Measurements from ENCODE around the gene ARID5B. TPM values are rescaled to one million over a fixed set of nuclear protein-coding genes. Genes with fewer than 3 reads are reported as not detected.

ARID5B gene
- polyA plus RNA-seq, 3 donors = 48.6 to 56.9 (median 53.0) TPM

DNA sequence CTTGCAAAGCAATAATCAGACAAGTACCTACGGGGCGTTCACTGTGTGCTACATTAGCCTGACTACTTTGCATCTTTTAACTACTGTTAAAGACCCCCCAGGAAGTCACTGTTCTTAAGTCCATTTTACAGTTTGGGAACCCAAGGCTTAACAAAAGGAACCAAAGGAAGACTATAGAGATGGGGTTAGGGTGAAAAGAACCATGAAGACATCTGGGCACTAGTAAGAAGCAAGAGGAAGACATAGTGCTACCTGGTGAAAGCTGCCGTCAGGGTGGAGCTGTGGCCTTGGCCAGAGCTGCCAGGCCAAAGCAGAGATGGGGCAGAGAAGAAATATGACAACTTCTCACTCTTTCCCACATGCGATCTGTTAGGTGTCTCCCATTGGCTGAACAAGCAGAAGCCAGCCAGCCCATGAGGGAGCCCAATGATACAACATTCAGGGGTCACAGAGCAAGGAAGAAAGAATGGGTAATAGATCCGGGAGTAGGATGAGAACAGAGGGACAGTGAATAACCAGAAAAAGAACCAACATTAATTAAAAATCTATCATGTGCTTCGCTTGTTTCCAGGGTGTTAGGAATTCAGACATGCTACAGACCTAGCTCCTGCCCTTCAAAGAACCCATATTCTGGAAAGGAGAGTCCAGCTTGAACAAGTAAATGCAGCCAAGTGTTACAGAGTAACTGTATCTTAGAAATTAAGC is 85.4 kb downstream of the ARID5B start:
- no peak for DNase-seq (ENCODE audit: low read depth in 3 of 3, low spot score in 2 of 3)

DNA sequence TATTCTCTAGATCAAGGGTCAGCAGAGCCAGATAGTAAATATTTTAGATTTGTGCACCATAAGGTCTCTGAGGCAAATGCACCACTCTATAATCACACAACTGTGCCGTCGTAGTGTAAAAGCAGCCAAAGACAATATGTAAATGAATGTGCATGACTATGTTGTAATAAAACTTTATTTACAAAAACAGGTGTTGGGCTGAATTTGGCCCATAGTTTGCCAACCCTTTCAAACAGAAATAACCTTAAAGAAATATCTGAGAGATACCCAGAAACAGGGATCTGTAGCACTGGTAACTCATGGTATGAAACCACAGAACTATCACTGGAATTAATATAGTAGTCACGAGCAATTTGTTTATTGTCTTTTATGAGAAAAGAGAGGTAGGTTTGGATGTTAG is 86.0 kb downstream of the ARID5B start:
- no peak for DNase-seq (ENCODE audit: low read depth in 3 of 3, low spot score in 2 of 3)

- DNase-seq (ENCODE audit: low read depth in 3 of 3, low spot score in 2 of 3) = no peak
Measured at GRCh38 chr10:61987951-61988379, 86.5 kb downstream of the ARID5B start.

DNA sequence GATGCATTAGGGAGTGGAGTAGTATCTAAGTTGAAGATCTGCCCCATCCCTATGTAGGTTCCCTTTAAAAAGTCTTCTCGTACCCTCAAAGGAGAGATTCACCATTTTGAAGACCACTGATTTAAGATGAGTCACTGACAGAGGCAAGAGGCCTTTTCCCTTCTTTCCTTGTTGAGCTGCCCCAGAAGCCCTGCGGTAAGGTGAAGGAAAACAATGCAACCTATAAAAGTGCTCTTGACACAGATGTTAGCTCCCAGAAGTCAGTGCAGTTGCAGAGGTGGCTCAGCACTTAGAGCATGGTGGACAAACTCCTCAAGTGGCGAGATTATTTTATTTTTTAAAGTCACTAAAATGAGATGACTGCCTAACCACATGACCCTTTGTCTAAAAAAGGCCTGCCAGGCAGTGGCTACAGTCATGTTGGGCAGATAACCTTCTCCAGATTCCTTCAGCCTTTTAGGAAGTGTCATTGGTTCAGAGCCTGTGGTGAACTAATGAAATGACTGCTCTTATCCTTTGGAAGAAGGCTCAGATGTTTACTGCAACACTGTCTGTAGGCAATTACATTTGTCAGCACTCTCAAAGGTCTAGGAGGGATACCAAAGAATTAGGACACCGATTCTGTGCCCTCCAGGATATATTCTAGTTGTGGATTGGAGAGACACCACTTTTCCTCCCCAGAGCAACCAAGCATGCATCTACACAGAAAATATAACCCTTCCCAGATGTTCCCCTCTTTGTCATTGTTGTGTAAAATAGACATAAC is 88.7 kb downstream of the ARID5B start:
- no peak for DNase-seq (ENCODE audit: low read depth in 3 of 3, low spot score in 2 of 3)

DNA sequence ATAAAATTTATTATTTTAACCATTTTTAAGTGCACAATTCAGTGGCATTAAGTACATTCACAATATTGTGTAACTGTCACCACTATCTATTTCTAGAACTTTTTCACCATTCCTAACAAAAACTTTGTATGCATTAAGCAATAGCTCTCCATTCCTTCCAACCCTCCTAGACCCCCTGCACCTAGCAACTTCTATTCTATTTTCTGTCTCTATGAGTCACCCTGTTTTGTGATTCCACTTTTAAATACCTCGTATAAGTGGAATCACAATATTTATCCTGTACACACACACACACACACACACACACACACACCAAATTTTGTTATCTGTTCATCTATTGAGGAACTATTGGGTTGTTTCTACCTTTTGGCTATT is 89.2 kb downstream of the ARID5B start:
- no peak for DNase-seq (ENCODE audit: low read depth in 3 of 3, low spot score in 2 of 3)

- no peak for DNase-seq (ENCODE audit: low read depth in 3 of 3, low spot score in 2 of 3)
Measured at GRCh38 chr10:61991166-61991565, 89.7 kb downstream of the ARID5B start.

DNA sequence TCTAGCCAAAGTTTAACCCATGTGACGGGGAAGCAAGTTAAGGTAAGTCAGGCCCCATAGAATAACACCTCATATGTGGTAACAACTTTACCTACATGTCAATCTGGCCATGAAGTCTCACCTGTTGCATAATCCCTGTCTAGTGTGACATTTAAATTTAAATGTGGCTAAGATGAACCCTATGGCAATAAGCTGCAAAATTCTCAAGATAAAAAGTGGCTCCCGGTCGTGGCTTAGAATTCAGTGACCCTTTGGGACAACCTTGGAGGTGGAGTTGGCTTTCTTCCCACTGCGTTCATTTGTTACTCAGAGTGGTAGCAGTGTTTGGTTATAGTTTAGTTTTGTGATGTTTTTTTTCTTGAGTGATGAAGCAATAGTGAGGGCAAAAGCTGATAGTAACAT is 90.6 kb downstream of the ARID5B start:
- DNase-seq (ENCODE audit: low read depth in 3 of 3, low spot score in 2 of 3) = no peak

DNA sequence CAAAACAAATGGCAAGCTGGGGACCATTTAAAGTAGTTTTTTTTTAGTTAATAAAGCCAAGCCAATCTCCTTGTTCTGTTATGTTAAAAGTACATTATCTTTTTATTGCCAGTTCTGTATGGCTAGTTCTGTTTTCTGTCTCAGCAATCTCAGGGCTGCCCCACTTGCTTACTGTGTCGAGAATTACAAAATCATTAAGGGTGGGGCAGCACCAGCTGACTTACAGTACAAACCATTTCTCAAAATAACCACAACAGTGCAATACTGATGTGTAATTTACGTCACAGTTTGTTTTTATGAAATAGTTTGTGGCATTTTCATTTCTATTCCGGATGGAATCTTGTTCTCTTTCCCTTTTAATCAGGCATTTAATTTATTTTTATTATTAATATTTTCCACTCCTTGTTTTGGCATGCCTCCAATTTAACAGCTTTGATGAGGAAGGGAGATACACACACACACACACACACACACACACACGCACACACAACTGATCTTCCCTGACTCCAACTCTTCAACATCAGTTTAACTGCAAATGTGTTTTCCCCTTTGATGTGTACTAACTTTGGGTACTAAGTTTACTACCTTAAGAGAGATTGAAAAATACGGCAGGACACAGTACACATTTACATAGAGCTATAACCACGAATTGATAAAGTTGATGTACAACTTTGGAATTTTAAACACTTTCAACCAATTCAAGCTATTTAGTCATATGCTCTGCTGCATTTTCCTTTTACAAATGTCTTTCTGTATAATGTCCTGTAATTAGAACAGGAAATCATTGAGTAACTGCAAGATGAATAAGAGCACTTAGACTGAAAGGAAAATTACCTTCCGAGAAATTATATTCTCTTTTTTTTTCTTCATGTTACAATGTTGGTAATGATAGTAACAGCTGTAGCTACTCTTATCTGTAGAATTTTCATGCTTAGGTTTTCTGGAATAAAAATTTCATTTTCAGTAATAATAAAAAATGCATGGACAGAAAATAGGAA is 91.5 kb downstream of the ARID5B start:
- no peak for DNase-seq (ENCODE audit: low read depth in 3 of 3, low spot score in 2 of 3)

DNA sequence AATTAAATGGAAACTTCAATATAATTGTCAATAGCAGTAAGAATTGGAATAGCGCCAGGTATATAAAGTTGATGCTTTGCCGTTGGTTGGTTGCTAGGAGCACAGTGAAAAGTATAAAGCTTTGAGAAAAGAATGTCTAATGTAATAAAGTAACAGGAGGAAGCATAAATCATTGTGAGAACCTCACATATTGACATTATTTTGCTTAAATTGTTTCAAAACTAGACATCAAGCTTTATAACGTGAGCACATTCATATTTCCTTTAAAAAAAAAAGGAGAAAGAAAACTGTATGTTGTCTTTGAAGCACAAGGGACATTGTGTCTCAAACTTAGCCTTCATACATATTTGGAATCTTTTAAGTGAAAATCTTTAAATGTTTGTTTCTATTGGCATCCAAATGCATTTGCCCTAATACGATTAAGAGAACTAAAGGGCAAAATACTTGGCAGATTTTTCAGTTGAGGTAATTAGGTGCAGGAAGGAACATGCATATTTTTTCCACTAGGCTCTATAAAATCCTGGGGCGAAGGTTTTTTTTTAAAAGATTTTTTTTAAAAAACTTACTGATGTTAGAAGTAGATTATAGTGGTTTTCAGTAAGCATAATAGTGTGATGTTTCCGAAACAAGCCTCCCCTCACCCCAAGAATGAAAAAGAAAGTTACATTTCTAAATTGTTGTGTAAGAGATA is 92.4 kb downstream of the ARID5B start:
- DNase-seq (ENCODE audit: low read depth in 3 of 3, low spot score in 2 of 3) = no peak

- no peak for DNase-seq (ENCODE audit: low read depth in 3 of 3, low spot score in 2 of 3)
Measured at GRCh38 chr10:61994405-61995219, 93.1 kb downstream of the ARID5B start.

- no peak for DNase-seq (ENCODE audit: low read depth in 3 of 3, low spot score in 2 of 3)
Measured at GRCh38 chr10:61995220-61995503, 93.7 kb downstream of the ARID5B start.

- DNase-seq (ENCODE audit: low read depth in 3 of 3, low spot score in 2 of 3) = no peak
Measured at GRCh38 chr10:61998937-61999336, 97.4 kb downstream of the ARID5B start.

- DNase-seq (ENCODE audit: low read depth in 3 of 3, low spot score in 2 of 3) = no peak
Measured at GRCh38 chr10:62000037-62000603, 98.6 kb downstream of the ARID5B start.

GRCh38 chr10:62000726-62001125 is 99.2 kb downstream of the ARID5B start:
- no peak for DNase-seq (ENCODE audit: low read depth in 3 of 3, low spot score in 2 of 3)

DNA sequence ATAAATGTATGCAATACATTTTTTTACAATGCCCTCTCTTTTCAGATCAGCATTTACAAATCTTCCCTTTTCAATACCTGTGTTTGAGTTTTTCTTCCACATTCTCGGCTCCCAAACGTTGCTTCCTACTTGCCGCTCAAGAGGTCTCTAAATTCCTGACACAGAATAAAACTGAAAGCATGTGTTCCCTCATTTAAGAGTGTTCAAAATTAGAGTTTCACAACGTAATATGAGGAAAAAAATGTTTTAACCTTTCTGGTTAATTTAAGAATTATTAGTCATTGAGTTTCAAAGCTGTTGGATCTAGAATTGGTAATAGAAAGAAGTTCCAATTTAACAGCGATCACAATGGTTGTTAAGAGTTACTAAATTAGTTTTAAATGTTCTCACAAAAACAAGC is 100.4 kb downstream of the ARID5B start:
- no peak for DNase-seq (ENCODE audit: low read depth in 3 of 3, low spot score in 2 of 3)

- no peak for DNase-seq (ENCODE audit: low read depth in 3 of 3, low spot score in 2 of 3)
Measured at GRCh38 chr10:62002753-62003152, 101.3 kb downstream of the ARID5B start.

DNA sequence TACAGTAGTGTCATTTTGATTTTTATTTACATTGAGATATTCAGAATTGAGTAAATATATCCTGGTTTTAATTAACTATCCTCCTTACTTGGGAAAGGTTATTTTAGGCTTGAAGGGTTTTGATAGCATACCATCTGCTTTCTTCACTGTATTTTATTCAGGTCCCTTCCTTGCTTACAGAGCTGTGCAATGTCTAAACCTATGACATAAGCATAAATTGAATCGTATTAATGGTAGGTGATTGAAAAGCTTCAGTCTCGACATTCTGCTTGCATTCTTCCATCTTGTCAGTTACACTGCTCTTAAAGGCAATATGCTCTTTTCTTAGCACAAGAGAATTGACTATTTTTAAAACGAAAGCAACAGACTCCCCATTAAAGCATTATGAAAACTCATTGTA is 102.5 kb downstream of the ARID5B start:
- no peak for DNase-seq (ENCODE audit: low read depth in 3 of 3, low spot score in 2 of 3)

DNA sequence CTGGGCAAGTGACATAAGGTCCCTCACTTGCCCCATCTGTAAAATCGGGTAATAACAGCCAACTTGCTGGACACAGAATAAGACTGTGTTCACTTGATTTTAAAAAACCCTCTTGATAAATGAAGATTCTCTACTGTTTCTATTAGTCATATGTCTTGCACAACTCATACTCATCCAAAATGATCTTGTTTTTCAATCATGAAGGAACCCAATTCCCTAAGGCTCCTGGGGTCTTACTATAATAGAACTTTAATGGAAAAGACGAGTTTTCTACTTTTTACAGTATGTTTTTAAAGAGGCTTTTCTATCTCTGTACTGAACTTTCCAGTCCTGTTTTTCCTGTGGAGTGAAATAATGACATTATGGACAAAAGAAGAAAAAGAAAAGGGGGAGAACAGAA is 103.8 kb downstream of the ARID5B start:
- DNase-seq (ENCODE audit: low read depth in 3 of 3, low spot score in 2 of 3) = no peak

DNA sequence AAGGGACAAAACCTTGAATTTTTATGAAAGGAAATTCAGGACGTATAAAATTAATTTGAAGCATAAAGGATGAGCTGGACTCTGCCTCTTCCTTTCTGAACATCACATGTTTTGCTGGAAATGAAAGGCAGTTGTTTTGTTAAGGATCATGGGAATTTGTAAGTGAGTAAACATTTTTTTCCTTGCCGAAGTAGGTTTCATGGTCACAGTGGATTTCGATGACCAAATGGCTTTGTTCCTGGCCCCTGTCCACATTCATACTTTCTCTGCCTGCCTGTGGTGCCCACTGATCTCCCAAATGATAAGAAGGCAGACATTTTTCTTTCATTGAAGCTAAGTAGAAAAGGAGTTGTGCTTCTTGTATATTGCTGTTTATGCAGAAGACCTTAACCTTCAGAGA is 104.2 kb downstream of the ARID5B start:
- DNase-seq (ENCODE audit: low read depth in 3 of 3, low spot score in 2 of 3) = no peak

GRCh38 chr10:62007145-62007544 is 105.6 kb downstream of the ARID5B start:
- DNase-seq (ENCODE audit: low read depth in 3 of 3, low spot score in 2 of 3) = no peak
